NB4 (cell line): ENCODE measurements around the gene TMEM92.
"Not testable (repeated sequence)": the region's sequence is repeated elsewhere in the genome, so short reads cannot be mapped to it uniquely, and the experiment has no call there.

ENCODE experiments used
- DNase-seq: peaks from one replicate; pipeline ENCODE4 v3.0.0; 2010; ENCODE audit warnings: low read depth
- H3K4me3 ChIP-seq: one replicate; pipeline ENCODE4 v1.5.1; 2011; ENCODE audit warnings: mild to moderate bottlenecking, low read depth, low read length, moderate library complexity
- MYC ChIP-seq: IDR thresholded peaks from 2 replicates; pipeline ENCODE4 v1.6.1; 2011; ENCODE audit warnings: low read depth, low read length
- POLR2A ChIP-seq: IDR thresholded peaks from 2 replicates; pipeline ENCODE4 v1.6.1; 2011; ENCODE audit warnings: mild to moderate bottlenecking; ENCODE audit not compliant: insufficient read length; ENCODE audit errors: extremely low read depth
- TF ChIP-seq, protein P1 (sequence below): IDR thresholded peaks from 2 replicates; pipeline ENCODE4 v1.6.1; 2011; ENCODE audit warnings: low read depth, low read length
- TF ChIP-seq, protein P2 (sequence below): IDR thresholded peaks from one replicate; pipeline ENCODE4 v1.5.1; 2012; ENCODE audit warnings: low read depth, low read length

The TMEM92 gene

DNA sequence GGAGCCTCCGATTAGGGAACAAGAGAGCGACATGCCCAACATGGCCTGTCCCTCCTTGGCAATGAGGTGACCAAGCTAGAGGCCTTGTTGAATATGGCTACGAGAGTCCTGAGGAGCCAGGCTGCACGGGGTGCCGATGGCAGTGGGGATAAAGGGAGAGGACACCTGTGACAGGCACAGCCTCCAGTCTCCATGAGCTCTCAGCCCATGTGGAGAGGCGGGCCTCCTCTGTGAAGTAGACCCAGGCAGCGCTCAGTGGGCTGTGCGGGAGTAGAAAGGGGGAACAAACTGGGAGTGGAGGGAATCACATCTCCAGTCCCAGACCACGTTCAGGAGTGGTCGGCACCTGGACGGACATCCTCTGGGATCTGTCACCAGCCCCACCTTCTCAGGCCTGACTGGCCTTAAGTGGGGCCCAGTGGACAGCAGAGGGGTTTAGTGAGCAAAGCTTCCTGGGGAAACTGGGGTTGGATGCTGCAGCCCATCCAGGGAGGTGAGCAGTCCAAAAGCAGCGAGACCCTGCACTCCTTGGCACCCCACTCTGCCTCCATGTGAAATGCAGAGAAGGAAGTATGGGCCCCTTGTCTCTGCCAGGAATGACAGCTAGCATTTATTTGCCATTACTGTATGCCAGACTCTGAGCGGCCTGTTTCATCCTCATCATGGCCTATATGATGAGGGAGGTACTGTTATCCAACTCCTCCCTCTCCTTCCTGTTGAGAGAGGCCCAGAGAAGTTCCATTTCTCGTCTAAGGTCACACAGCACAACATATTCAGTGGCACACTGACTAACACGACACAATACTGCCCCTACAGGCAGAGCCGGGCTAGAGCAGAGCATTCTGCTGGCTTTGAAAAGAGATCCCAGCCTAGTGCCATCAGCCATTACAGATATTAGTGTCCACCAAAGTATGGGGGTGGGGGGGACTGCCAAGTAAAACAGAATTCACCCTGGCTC is 4.5 kb upstream of the TMEM92 start:
- no peak overlapping the region for H3K4me3 ChIP-seq
- peak; percentile 61 for DNase-seq
- TF ChIP-seq POLR2A (no peak), MYC (no peak)
- TF ChIP-seq, protein P1, sequence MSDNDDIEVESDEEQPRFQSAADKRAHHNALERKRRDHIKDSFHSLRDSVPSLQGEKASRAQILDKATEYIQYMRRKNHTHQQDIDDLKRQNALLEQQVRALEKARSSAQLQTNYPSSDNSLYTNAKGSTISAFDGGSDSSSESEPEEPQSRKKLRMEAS: no peak
- TF ChIP-seq, protein P2, sequence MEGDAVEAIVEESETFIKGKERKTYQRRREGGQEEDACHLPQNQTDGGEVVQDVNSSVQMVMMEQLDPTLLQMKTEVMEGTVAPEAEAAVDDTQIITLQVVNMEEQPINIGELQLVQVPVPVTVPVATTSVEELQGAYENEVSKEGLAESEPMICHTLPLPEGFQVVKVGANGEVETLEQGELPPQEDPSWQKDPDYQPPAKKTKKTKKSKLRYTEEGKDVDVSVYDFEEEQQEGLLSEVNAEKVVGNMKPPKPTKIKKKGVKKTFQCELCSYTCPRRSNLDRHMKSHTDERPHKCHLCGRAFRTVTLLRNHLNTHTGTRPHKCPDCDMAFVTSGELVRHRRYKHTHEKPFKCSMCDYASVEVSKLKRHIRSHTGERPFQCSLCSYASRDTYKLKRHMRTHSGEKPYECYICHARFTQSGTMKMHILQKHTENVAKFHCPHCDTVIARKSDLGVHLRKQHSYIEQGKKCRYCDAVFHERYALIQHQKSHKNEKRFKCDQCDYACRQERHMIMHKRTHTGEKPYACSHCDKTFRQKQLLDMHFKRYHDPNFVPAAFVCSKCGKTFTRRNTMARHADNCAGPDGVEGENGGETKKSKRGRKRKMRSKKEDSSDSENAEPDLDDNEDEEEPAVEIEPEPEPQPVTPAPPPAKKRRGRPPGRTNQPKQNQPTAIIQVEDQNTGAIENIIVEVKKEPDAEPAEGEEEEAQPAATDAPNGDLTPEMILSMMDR: peak; percentile 90

DNA sequence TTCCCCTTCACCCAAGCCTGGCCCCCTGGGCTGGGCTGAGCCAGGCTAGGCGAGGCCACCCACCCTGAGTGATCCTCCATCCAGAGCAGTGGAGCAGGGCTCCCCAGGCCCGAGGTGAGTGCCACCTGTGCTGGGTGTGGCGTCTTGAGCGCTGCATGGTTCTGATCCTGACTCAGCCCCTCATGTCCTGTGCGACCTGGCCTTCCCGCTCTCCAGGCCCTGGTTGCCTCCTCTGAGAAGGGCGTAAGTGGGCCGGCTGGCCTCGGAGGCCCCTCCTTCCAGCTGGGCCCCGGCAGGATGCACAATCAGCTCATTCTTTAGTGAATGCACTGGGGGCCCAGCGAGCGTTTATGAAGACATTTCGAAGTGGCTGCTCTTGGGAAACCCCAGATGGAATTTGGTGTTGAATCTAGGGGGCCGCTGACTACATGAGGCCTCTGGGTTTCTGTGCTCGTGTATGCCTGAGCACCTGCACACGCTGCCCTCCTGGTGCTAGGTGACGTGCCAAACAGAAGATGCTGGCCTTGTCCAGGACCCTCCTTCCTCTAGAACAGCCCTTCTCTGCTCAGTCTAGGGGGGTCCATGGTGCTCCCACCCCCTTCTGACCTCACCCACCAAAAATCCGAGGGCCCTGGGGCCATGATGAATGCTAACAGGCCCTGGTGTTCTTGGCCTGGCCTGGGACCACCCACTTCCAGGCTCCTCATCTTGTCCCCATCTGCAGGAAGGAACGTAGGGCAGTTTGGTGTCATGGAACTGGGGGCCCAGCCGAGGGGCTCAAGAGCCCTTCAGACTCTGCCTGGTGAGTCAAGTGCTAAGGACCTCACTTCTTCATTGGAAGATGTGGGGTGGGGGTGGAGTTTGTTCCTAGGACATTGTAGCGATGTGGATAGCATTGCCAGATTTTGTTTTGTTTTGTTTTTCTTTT is 3.6 kb upstream of the TMEM92 start:
- TF ChIP-seq POLR2A: no peak
- TF ChIP-seq, protein P2: no peak
- no peak for TF ChIP-seq MYC
- TF ChIP-seq, protein P1: no peak
- no peak for DNase-seq
- no peak overlapping the region for H3K4me3 ChIP-seq

DNA sequence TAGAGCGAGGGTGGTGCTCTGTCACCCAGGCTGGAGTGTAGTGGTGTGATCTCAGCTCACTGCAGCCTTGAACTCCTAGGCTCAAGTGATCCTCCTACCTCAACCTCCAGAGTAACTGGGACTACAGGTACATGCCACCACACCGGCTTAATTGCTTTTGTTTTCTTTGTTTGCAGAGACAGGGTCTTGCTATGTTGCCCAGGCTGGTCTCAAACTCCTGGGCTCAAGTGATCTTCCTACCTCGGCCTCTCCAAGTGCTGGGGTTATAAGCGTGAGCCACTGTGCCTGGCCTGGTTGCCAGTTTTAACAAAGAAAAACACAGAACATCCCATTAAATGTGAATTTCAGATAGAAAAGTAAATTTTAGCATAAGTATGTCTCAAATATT is 2.9 kb upstream of the TMEM92 start:
- DNase-seq, H3K4me3 ChIP-seq: not testable (repeated sequence)

DNA sequence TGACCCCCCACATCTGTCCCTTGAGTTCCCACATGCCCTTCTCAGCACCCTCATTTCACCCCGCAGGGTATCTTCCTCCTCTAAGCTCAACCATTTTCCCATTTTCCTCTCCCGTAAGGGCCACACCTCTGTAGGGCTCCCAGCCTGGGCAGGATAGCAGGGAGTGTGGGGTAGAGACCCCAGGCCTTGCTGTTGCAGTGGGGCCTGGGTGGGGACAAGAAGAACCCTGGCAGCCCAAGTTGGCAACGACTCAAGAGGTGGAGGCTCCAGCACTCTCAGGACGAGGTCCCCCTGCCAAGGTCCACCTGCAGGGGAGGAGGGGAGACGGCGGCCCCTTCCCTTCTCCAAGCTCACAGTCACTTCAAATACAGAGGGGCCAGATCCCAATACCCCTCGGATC is 2.0 kb upstream of the TMEM92 start:
- DNase-seq: no peak
- TF ChIP-seq, protein P1: no peak
- TF ChIP-seq MYC (no peak), POLR2A (no peak)
- TF ChIP-seq, protein P2: no peak
- no peak overlapping the region for H3K4me3 ChIP-seq

DNA sequence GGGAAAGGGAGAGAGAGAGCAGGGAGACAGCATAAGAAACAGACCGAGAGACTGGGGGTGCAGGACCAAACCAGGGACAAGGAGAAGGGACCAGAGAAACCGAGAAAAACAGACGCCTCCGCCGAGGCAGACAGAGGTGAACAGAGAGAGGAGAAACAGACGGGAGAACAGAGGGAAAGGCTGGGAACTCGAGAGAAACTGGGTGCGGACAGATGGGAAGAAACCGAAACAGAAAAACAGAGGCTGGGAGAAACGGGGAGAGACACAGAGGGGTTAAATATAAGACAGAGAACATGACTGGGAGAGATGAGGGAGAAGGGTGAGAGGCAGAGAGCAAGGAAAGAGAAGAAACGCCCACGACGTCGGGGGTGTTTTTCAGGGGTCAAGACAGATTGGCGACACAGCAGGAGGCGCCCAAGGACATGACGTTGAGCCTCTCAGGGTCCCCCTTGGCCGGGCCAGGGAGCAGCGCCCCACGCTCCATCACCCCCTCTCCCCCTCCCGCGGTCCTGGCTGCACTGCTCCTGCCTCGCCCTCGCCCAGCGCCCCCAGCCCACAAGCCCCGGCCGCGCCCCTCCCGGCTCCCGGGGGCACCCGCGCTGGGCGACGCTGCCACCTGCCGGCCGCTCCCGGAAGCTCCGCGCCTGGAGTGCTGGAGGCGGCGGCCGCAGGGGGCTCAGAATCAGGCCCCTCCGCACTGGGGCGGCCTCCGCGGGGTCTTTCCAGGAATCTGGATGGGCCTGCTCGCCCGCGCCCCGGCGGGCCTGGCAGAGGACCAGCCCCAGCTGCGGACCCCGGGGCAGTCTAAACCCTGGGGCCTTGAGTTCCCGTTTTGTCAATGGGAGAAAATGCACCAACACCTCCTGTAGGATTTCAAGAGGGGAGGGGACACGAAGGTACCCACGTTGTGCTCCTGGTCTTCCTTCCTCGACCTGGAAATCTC is 1.3 kb upstream of the TMEM92 start:
- DNase-seq: peak; percentile 41
- TF ChIP-seq, protein P1: no peak
- no peak for TF ChIP-seq MYC
- TF ChIP-seq, protein P2: no peak
- TF ChIP-seq POLR2A: no peak
- H3K4me3 ChIP-seq: peak overlapping the region; percentile 17
